Upper lobe of right lung (tissue), 1 donor: ENCODE results near the gene RPS27L. TPM values are rescaled to one million over a fixed set of nuclear protein-coding genes. Genes with fewer than 3 reads are reported as not detected.

Source experiments
- ATAC-seq: fragments of 200-7000 bp; cut with Tn5 transposase; one replicate; pipeline ENCODE4 v1.9.1; 2020; ENCODE audit warnings: mild to moderate bottlenecking, moderate library complexity
- DNase-seq: peaks from one replicate; pipeline ENCODE4 v3.0.0-alpha.2; 2020
- H3K27ac ChIP-seq: fragments of 200-600 bp; one replicate; pipeline ENCODE4 v1.8.0; 2022
- H3K27me3 ChIP-seq: fragments of 200-600 bp; one replicate; pipeline ENCODE4 v1.8.0; 2022; ENCODE audit warnings: mild to moderate bottlenecking
- H3K36me3 ChIP-seq: fragments of 200-600 bp; one replicate; pipeline ENCODE4 v1.8.0; 2022
- H3K4me1 ChIP-seq: fragments of 200-600 bp; one replicate; pipeline ENCODE4 v1.8.0; 2022
- H3K4me3 ChIP-seq: fragments of 200-600 bp; one replicate; pipeline ENCODE4 v1.8.0; 2022; ENCODE audit warnings: mild to moderate bottlenecking
- H3K9me3 ChIP-seq: fragments of 200-600 bp; one replicate; pipeline ENCODE4 v1.8.0; 2022
- CTCF ChIP-seq: fragments of 200-600 bp; IDR thresholded peaks from one replicate; pipeline ENCODE4 v1.8.0; 2022; ENCODE audit warnings: antibody characterized with exemption
- intact Hi-C: fragments of 100-400 bp; cut with DNase I; formaldehyde crosslinking; loops from one replicate; pipeline ENCODE4 v1.11.0; 2022
- total RNA-seq: library from RNA; stranded (reverse); fragmentation: NEBNext Ultra II Directional; extraction: Animal tissue kit (Norgen Biotek cat#: 25700); gene quantifications from one replicate; pipeline ENCODE4 v1.2.1, GENCODE V29; 2021
- donor health status: DM: no; HTN: yes; CAD: no; lungs with severe emphysema.

RPS27L gene
- total RNA-seq, 1 donor from 2014 or later, result 196 TPM

DNA sequence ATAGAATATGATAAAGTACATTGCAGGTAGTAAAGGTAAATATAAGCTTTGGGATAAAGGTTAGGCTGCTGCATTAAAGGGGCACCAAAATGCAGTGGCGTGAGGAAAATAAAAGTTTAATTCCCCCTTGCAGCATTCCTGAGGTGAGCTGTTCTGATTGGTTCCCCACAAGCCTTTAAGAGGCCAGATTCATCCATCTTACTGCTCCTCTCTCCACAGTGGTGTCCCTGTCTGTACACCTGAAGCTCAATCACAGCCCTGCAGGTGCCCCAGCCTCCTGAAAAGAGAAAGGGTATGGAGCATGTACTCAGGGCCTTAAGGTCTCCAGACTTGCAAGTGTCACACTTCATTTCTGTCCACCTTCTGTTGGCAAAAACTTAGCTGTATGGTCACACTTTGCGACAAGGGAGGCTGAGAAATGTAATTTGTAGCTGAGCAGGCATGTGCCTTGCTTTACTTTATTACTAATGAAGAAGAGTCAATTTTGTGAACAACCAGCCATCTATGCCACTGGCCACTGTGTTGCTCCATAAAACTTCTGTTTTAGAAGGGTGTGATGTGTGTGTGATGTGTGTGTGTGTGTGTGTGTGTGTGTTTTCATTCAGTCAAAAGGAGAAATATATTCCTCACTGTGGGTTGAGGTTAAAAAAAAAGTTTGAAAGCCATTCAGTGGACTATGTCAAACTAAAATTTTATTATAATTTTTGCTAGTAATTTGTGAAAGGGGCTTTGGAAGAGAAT lies 22.9 kb downstream of the RPS27L start:
- DNase-seq (no peak), ATAC-seq (peak; percentile 47)
- Histone ChIP-seq H3K9me3 (no peaks in the 10 kb centered on the region), H3K4me3 (no peak overlapping the region), H3K4me1 (peaks cover 15% of the 10 kb centered on the region), H3K27me3 (no peaks in the 10 kb centered on the region), H3K36me3 (peaks cover 21% of the 10 kb centered on the region), H3K27ac (peak overlapping the region; percentile 75)
- TF ChIP-seq CTCF, result no peak
- intact Hi-C loops, result no loop called here

DNA sequence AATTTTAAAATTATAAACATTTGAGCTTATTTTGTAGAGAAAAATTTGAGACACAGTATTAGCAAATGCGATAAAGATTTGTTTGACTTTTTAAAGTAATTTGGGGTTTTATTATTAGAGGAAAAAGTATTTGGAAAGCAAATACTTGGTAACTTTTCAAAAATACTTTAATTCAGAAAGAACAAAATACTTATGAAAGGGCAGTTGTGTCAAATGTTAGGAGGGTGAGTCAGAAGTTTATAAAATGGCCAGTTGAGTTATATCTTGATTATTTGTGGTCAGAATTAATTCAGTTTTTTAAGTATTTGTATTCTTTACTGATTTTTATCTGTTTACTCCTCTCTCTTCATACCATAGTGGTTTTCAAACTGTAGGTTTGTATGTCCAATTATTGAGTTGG lies 23.5 kb downstream of the RPS27L start:
- Histone ChIP-seq H3K36me3 (peaks cover 27% of the 10 kb centered on the region), H3K4me1 (peaks cover 15% of the 10 kb centered on the region), H3K27me3 (no peaks in the 10 kb centered on the region), H3K9me3 (no peaks in the 10 kb centered on the region), H3K27ac (no peak overlapping the region), H3K4me3 (no peak overlapping the region)
- no peak for TF ChIP-seq CTCF
- no peak for ATAC-seq
- DNase-seq, result no peak
- intact Hi-C loops, result no loop called here

DNA sequence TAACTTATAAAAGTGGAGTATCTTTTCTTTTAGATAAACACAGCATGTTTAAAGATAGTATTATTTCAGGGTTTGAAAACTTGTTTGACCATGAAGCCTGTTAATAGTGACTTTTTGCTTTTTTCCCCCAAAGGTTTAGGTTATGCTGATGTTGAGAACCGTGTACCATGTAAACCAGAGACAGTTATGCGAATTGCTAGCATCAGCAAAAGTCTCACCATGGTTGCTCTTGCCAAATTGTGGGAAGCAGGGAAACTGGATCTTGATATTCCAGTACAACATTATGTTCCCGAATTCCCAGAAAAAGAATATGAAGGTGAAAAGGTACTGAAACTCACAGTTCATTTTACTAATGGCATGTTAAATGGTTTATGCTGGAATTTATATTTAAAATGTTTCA lies 30.6 kb downstream of the RPS27L start:
- ATAC-seq (no peak), DNase-seq (no peak)
- intact Hi-C loops, result no loop called here
- Histone ChIP-seq H3K9me3 (no peaks in the 10 kb centered on the region), H3K4me3 (no peak overlapping the region), H3K27ac (no peak overlapping the region), H3K27me3 (no peaks in the 10 kb centered on the region), H3K36me3 (peaks cover 61% of the 10 kb centered on the region), H3K4me1 (no peaks in the 10 kb centered on the region)
- no peak for TF ChIP-seq CTCF

DNA sequence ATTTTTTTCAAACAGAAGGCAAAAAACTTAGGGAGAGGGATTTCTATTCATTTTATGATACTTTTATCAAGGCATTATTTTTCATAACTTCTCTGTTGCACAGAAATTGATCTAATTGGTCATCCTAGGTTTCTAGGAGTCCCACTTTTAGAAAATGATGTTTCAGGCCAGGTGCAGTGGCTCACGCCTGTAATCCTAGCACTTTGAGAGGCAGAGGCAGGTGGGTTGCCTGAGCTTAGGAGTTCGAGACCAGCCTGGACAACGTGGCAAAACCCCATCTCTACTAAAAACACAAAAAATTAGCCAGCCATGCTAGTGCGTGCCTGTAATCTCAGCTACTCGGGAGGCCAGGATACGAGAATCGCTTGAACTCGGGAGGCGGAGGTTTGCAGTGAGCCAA lies 32.8 kb downstream of the RPS27L start:
- Histone ChIP-seq H3K9me3 (no peaks in the 10 kb centered on the region), H3K36me3 (peaks cover 40% of the 10 kb centered on the region), H3K27ac (no peak overlapping the region), H3K4me3 (no peak overlapping the region), H3K27me3 (no peaks in the 10 kb centered on the region), H3K4me1 (peaks cover 4% of the 10 kb centered on the region)
- intact Hi-C loops, result no loop called here
- TF ChIP-seq CTCF, result no peak
- no peak for ATAC-seq
- DNase-seq, result no peak

DNA sequence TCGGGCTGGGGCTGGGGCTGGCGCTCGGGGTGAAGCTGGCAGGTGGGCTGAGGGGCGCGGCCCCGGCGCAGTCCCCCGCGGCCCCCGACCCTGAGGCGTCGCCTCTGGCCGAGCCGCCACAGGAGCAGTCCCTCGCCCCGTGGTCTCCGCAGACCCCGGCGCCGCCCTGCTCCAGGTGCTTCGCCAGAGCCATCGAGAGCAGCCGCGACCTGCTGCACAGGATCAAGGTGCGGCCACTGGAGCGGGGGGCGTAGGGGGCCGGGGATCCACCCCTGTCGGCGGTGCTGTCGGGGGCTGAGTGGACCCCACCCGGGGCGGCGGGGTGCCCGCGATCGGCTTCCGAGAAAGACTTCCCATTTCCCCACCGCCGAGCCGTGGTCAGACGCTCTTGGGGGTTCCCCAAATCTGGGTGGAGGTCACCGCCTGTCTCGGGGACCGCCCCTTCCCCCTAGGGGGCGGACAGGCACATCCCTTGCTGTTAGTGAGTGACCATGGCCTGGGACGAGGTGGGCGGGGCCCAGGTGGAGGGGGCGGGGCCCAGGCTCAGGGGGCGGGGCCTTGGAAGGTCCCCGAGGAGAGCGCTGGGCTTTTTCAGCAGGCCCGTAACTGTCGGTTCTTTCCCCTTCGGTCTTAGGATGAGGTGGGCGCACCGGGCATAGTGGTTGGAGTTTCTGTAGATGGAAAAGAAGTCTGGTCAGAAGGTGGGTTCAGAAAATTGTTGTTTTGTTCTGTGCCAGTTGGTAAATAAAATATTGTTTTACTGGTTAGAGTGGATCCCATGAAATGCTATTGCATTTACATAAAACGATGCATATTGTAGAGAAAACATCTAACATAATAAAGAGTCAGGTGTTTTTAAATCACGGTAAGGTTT lies 35.0 kb downstream of the RPS27L start:
- Histone ChIP-seq H3K9me3 (no peaks in the 10 kb centered on the region), H3K4me1 (peaks cover 4% of the 10 kb centered on the region), H3K36me3 (peaks cover 19% of the 10 kb centered on the region), H3K27ac (peak overlapping the region; percentile 96), H3K4me3 (peak overlapping the region; percentile 98), H3K27me3 (no peaks in the 10 kb centered on the region)
- intact Hi-C loops, result no loop called here
- peak; percentile 35 for TF ChIP-seq CTCF
- DNase-seq (peak; percentile 94), ATAC-seq (peak; percentile 99)
